Activated CD8-positive, alpha-beta memory T cell treated with anti-CD3 and anti-CD28 coated beads for 48 hours (primary cell): ENCODE measurements around the gene STRBP.
"Not testable (repeated sequence)": the region's sequence is repeated elsewhere in the genome, so short reads cannot be mapped to it uniquely, and the experiment has no call there.

Experiments
- DNase-seq, 3 experiments: peaks; one replicate each; pipeline ENCODE4 v3.0.0-alpha.2; 2020; ENCODE audit warnings: low read depth in 2 of 3, low spot score in 2 of 3

The STRBP gene

GRCh38 chr9:123283455-123283854 lies 15.1 kb upstream of the STRBP start:
- DNase-seq, result no peak

- no peak for DNase-seq
Observed at GRCh38 chr9:123283048-123283408, 14.6 kb upstream of the STRBP start.

GRCh38 chr9:123282362-123283047 lies 14.1 kb upstream of the STRBP start:
- no peak for DNase-seq

- no peak for DNase-seq
Observed at GRCh38 chr9:123281659-123282350, 13.4 kb upstream of the STRBP start.

- DNase-seq, result not testable (repeated sequence)
Observed at GRCh38 chr9:123278879-123279493, 10.6 kb upstream of the STRBP start.

- DNase-seq, result no peak
Observed at GRCh38 chr9:123278361-123278760, 10.0 kb upstream of the STRBP start.

- no peak for DNase-seq
Observed at GRCh38 chr9:123276551-123276950, 8.2 kb upstream of the STRBP start.

- DNase-seq, result not testable (repeated sequence)
Observed at GRCh38 chr9:123271133-123271532, 2.7 kb upstream of the STRBP start.

- no peak for DNase-seq
Observed at GRCh38 chr9:123269281-123269680, 895 bp upstream of the STRBP start.

GRCh38 chr9:123268199-123268464 lies 254 bp downstream of the STRBP start:
- no peak for DNase-seq

- no peak for DNase-seq
Observed at GRCh38 chr9:123267481-123268198, 746 bp downstream of the STRBP start.

GRCh38 chr9:123266655-123267399 lies 1.6 kb downstream of the STRBP start:
- DNase-seq, result no peak

- no peak for DNase-seq
Observed at GRCh38 chr9:123265833-123266232, 2.6 kb downstream of the STRBP start.

GRCh38 chr9:123263227-123263626 lies 5.2 kb downstream of the STRBP start:
- no peak for DNase-seq

- DNase-seq, result no peak
Observed at GRCh38 chr9:123262338-123262737, 6.0 kb downstream of the STRBP start.

GRCh38 chr9:123261006-123261677 lies 7.2 kb downstream of the STRBP start:
- DNase-seq, result no peak

GRCh38 chr9:123260340-123260739 lies 8.0 kb downstream of the STRBP start:
- no peak for DNase-seq

- no peak for DNase-seq
Observed at GRCh38 chr9:123257276-123257675, 11.1 kb downstream of the STRBP start.

GRCh38 chr9:123255718-123256117 lies 12.7 kb downstream of the STRBP start:
- DNase-seq, result no peak

- DNase-seq, result no peak
Observed at GRCh38 chr9:123253204-123253603, 15.2 kb downstream of the STRBP start.

- DNase-seq, result no peak
Observed at GRCh38 chr9:123251741-123252140, 16.6 kb downstream of the STRBP start.
